NOMO-1 treated with DMSO at 0.1 percent for 48 hours (cell line): ENCODE measurements around the gene CRYGN.
A peak's percentile ranks its signal among the peaks of the same experiment; 100 is the strongest.

Experiments
- DNase-seq: peaks from one replicate; lab custom pipeline; 2025; ENCODE audit not compliant: unreplicated experiment; lab: John Stamatoyannopoulos, UW

CRYGN gene

GRCh38 chr7:151460474-151460855 is 20.5 kb upstream of the CRYGN start:
- no peak for DNase-seq

GRCh38 chr7:151459726-151460473 is 20.0 kb upstream of the CRYGN start:
- DNase-seq: no peak

- DNase-seq: no peak
Observed at GRCh38 chr7:151457534-151457933, 17.6 kb upstream of the CRYGN start.

- no peak for DNase-seq
Observed at GRCh38 chr7:151456782-151457181, 16.8 kb upstream of the CRYGN start.

- no peak for DNase-seq
Observed at GRCh38 chr7:151456276-151456675, 16.3 kb upstream of the CRYGN start.

GRCh38 chr7:151455690-151456089 is 15.7 kb upstream of the CRYGN start:
- no peak for DNase-seq

GRCh38 chr7:151454932-151455530 is 15.1 kb upstream of the CRYGN start:
- no peak for DNase-seq

- no peak for DNase-seq
Observed at GRCh38 chr7:151454305-151454704, 14.4 kb upstream of the CRYGN start.

GRCh38 chr7:151453326-151453791 is 13.4 kb upstream of the CRYGN start:
- DNase-seq: no peak

GRCh38 chr7:151452680-151453325 is 12.9 kb upstream of the CRYGN start:
- no peak for DNase-seq

GRCh38 chr7:151451626-151452571 is 12.0 kb upstream of the CRYGN start:
- no peak for DNase-seq

- no peak for DNase-seq
Observed at GRCh38 chr7:151451156-151451555, 11.2 kb upstream of the CRYGN start.

- DNase-seq: no peak
Observed at GRCh38 chr7:151449990-151450389, 10.0 kb upstream of the CRYGN start.

- peak; percentile 46 for DNase-seq
Observed at GRCh38 chr7:151448261-151449252, 8.6 kb upstream of the CRYGN start.

- DNase-seq: no peak
Observed at GRCh38 chr7:151447901-151448260, 7.9 kb upstream of the CRYGN start.

- DNase-seq: no peak
Observed at GRCh38 chr7:151447312-151447711, 7.4 kb upstream of the CRYGN start.

GRCh38 chr7:151446412-151446811 is 6.5 kb upstream of the CRYGN start:
- DNase-seq: no peak

- DNase-seq: no peak
Observed at GRCh38 chr7:151444632-151445031, 4.7 kb upstream of the CRYGN start.

- no peak for DNase-seq
Observed at GRCh38 chr7:151442776-151443496, 3.0 kb upstream of the CRYGN start.
